ENCODE results near the gene SRL.

DNA sequence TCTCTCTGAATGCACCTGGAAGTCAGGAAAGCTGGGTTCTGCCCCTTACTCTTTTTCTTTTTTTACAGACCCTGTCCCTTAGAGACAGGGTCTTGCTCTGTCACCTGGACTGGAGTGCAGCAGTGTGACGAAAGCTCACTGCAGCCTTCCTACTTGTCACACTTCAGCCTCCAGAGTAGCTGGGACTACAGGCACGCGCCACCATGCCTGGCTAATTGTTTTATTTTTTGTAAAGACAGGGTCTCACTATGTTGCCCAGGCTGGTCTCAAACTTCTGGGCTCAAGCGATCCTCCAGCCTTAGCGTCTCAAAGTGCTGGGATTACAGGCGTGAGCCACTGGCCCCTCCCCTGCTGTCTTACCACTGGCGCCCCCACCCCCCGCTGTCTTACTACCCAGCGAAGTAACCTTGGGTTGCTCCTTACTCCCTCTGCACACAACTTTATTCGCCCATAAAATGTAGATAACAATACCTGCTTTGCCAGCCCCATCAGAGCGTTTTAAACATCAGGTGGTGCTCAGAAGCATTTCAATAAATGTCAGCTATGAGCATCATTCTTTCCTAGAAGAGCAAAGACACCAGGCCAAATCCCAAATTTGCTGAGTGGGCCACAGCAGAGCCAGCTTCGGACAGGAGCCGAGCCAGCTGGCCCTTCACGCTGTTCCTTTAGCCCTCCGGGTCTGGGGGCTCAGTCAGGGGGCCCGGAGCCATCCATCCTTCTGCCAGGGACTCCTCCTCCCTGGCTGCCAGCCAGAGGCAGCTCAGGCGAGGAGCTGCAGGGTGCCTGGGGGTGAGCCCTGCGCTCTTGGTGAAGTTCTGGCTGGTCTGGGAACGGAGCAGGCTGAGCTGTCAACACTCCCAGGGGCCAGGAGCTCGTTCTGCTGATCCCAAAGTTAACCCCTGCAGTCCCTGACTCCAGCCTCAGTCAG lies 24.4 kb downstream of the SRL start:
- TF ChIP-seq, protein P1, sequence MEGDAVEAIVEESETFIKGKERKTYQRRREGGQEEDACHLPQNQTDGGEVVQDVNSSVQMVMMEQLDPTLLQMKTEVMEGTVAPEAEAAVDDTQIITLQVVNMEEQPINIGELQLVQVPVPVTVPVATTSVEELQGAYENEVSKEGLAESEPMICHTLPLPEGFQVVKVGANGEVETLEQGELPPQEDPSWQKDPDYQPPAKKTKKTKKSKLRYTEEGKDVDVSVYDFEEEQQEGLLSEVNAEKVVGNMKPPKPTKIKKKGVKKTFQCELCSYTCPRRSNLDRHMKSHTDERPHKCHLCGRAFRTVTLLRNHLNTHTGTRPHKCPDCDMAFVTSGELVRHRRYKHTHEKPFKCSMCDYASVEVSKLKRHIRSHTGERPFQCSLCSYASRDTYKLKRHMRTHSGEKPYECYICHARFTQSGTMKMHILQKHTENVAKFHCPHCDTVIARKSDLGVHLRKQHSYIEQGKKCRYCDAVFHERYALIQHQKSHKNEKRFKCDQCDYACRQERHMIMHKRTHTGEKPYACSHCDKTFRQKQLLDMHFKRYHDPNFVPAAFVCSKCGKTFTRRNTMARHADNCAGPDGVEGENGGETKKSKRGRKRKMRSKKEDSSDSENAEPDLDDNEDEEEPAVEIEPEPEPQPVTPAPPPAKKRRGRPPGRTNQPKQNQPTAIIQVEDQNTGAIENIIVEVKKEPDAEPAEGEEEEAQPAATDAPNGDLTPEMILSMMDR (IDR thresholded peaks at IDR 0.05; ENCODE audit: poor library complexity), result no peak
- TF ChIP-seq EZH2 (IDR thresholded peaks at IDR 0.05; ENCODE audit: borderline replicate concordance) (no peak), EZH2phosphoT487 (IDR thresholded peaks at IDR 0.05; ENCODE audit: low read depth, severe bottlenecking, unreplicated experiment) (no peak)

All from hepatocyte (in vitro differentiated cells).